T-helper 1 cell treated with Interleukin-12 subunit alpha and Interleukin-12 subunit beta and Interleukin-4 antibody, amounts not matched to agents 30 ng/mL and 1 ng/mL, for 36 hours (primary cell): ENCODE measurements around the gene RAB5B. TPM values are rescaled to one million over a fixed set of nuclear protein-coding genes. Genes with fewer than 3 reads are reported as not detected.

ENCODE experiments used
- intact Hi-C: fragments of 100-400 bp; cut with micrococcal nuclease; formaldehyde crosslinking; loops from one replicate; pipeline ENCODE4 v1.15.1; 2024
- total RNA-seq: library from RNA; stranded (reverse); gene quantifications from 2 replicates; pipeline ENCODE4 v1.2.3, GENCODE V29; 2022

The RAB5B gene, protein sequence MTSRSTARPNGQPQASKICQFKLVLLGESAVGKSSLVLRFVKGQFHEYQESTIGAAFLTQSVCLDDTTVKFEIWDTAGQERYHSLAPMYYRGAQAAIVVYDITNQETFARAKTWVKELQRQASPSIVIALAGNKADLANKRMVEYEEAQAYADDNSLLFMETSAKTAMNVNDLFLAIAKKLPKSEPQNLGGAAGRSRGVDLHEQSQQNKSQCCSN
- total RNA-seq = 68.8 and 73.5 TPM in 2 replicates

DNA sequence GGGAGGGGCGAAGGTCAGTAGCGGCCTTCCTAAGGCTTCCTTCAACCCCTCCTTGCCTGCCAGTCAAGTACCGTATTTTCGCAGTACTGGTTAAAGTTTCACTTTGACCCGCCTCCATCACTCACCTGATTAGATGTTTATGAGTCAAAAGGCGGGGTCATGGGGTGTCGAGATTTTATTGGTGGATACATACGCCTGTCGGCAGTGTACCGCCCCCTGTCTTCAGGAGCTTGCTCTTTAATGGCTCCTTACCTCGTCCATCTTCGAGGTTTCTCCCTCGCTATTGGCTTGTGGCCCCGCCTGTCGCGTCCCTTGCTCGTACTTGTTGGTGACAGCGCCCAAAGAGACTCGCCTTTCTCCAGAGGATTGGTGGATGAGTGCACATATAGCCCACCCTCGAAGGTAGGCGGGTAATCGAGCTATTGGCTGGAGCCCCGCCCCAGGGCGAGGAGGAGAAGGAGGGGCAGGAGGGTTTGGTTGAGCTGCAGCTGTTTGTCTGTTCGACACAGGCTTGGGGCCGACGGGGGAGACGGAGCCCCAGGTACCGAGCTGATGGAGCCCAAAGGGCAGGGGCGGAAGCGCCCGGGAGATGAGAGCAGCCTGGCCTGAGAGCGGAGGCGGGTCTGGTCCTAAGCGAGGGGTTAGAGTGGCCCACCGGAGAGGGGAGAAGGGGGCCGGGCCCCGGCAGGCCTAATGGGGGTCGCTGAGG lies at the start of gene RAB5B:
RAB5B (plus strand) TSS at position 480 of the 709 bp plus-strand sequence. CDS start 12,883 bp downstream, outside the sequence.
- intact Hi-C loops = loop anchor here (1.0 to 5.0 kb wide), 26 partner anchors 7 to 1779 kb away; partner anchors contain the start of genes BLOC1S1, CDK2, CDK4 and COQ10A

DNA sequence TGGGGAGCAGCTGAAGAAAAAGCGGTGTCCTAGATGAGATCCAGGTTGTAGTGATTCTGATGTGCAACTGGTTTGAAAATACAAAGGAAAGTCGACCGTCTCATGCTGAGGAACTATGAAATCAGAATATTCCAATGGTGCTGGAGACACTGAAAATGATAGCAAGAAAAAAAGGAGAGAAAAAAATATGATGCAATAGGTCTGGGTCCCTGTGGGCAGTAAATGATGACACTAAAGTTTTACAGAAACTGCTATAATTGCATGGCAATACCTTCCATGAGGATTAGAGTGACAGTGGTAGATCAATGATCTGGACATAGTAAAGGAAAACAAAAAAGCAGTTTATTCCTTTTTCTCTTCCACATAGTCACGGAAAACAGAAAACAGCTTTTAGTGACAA lies 48.5 kb upstream of the RAB5B start:
- intact Hi-C loops = loop anchor here (5.0 kb wide), 5 partner anchors 522 to 1827 kb away; partner anchors contain the start of genes CDK4, NAB2, PTGES3 and TESPA1

- intact Hi-C loops = loop anchor here (2.0 to 5.0 kb wide), 9 partner anchors 115 to 1826 kb away; partner anchors contain the start of genes CDK4, NAB2, PTGES3 and RPS26
Measured at GRCh38 chr12:55925870-55926737, 47.8 kb upstream of the RAB5B start.

DNA sequence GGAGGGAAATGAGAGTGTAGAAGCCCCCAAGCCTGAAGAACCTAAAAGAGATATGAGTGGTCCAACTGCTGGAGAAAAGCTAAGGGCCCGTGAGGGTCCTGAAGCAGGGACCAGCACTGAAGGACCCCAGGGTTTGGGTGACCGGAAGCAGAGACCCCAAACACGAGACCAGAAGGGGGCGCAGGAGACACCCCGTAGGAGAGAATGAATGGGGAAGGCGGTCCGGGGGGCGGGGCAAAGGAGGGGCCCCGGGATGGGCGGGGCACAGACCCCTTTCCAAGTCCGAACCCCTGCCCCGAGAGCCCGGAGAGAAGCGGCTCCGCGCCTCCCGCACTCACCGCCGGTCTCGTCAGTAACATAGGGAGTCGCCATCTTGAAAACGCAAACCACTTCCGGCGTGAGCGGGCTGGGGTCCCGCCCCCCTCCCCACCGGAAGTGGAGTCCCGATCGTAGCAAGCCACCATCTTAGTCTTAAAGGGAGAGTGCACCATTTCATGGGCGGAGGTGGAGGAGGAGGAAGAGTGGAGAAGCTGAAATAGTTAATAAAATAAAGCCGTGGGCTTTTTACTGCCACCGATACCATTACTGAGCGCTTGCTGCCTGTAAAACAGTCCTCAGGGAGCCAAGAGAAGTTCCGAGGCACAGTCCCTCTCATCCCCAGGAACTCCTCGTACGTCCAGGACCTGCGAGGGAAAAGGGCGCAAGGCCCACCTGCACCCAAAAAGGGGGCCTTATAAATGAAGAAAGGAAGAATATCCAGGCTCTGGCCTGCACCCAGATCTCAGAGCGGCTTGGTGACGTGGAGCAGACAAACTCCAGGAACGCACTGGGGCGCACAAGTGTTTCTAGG lies 46.9 kb upstream of the RAB5B start:
- intact Hi-C loops = loop anchor here (1.0 to 5.0 kb wide), 14 partner anchors 98 to 1825 kb away; partner anchors contain the start of genes CDK4, DNAJC14, ESYT1 and NAB2

DNA sequence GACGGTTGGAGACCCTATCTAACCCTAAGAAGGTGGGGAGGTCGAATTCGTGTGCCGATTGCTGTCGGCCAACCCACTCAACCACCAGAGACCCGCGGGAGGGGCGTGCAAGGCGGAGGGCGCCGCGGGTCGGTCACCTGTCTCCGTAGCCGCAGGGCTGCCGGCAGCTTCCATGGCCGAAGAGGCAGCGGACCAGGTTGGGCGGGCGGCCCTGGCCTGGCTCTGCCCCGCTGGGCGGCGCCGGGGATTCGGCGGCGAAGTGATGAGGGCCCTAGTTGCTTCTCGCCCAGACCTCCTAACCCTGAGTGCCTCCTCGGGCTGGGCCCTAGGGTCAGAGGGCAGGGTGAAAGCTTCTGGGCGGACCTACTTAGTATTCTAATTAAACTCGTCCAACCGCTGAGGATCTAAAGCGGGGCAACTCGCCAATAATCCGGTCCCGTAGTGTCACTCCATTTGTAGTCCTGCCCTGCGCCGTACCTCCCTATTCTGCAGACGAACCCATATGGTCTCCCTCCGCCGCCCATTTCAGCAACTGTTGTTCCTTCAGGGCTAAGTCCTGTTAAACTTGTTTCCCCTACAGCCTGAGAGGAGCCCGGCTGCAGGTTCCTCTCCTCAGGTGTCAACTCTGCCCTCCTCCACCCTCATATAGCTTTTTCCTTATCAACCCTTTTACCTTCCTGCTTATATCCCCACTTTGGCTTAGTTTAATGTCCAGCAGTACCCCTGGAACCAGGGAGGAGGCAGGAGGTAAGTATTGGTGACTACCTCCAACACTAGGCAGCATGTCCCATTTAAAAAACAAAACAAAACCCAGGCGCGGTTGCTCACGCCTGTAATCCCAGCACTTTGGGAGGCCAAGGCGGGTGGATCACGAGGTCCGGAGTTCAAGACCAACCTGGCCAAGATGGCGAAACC lies 46.0 kb upstream of the RAB5B start, which contains the start of gene PYM1:
PYM1 (minus strand) TSS at position 307 of the 915 bp plus-strand sequence; CDS start at position 174, 133 bp downstream.
- intact Hi-C loops = loop anchor here (1.0 to 5.0 kb wide), 15 partner anchors 99 to 1824 kb away; partner anchors contain the start of genes CDK4, DNAJC14, ESYT1 and MYL6

- intact Hi-C loops = loop anchor here (1.0 to 5.0 kb wide), 10 partner anchors 175 to 1823 kb away; partner anchors contain the start of genes BLOC1S1, CDK4, MYL6 and NAB2
Measured at GRCh38 chr12:55929306-55929791, 44.5 kb upstream of the RAB5B start.

GRCh38 chr12:55930771-55931316 lies 43.0 kb upstream of the RAB5B start, which contains the start of gene DGKA:
Gene DGKA (plus strand): TSS chr12:55931162. CDS start chr12:55936504, 5,342 bp downstream.
- intact Hi-C loops = loop anchor here (1.0 to 2.0 kb wide), 7 partner anchors 9 to 706 kb away; partner anchors contain the start of genes CDK2, MYL6B, PMEL and RPS26

DNA sequence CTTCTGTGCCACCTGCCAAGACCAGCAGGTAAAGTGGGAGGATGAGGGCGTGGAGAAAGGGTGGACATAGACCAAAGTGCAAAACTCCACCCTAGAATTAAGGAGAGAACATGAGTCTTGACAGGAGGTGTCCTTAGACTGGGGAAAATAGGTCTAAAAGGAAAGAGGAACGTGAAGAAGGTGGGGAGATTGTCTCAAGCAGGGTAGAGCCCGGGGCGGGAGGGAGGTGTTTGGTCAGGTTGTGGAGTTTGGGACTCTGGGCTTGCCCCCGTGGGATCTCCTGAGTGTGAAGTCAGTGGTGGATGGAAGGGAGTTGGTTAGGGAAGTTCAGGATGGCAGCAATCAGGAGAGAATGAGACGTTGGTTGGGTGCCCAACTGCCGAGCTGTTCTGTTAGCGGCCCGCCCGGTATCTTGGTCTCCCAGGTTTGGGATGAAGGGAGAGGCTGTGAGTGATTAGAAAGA lies 42.5 kb upstream of the RAB5B start:
- intact Hi-C loops = loop anchor here (1.0 to 2.0 kb wide), 4 partner anchors 35 to 705 kb away; partner anchors contain the start of genes CDK2, MYL6B, PMEL and SUOX

- intact Hi-C loops = loop anchor here (1.0 to 2.0 kb wide), 4 partner anchors 34 to 705 kb away; partner anchors contain the start of genes CDK2, MYL6B, PMEL and SUOX
Measured at GRCh38 chr12:55931780-55932550, 41.9 kb upstream of the RAB5B start.

GRCh38 chr12:55932551-55932910 lies 41.3 kb upstream of the RAB5B start:
- intact Hi-C loops = no loop called here

- intact Hi-C loops = no loop called here
Measured at GRCh38 chr12:55933169-55933798, 40.6 kb upstream of the RAB5B start.

- intact Hi-C loops = no loop called here
Measured at GRCh38 chr12:55933799-55934742, 39.8 kb upstream of the RAB5B start.

GRCh38 chr12:55934773-55935172 lies 39.1 kb upstream of the RAB5B start:
- intact Hi-C loops = no loop called here

GRCh38 chr12:55935738-55936151 lies 38.1 kb upstream of the RAB5B start:
- intact Hi-C loops = no loop called here

DNA sequence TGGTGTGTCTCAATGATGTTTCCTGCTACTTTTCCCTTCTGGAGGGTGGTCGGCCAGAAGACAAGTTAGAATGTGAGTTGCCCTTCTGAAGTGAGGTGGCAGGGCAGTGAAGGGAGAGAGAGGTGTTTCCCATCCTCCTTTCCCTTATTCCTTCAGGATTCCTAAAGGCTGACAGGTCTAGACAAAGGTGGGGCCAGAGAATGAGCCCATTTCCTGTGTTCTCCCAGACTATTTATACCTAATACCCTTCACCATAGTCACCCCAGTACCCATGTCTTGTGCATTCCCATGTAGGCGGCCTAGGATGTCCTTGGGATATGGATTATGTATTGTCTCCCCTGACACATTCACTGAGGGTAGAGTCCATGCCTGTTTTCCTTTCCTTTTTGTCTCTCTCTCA lies 35.9 kb upstream of the RAB5B start:
- intact Hi-C loops = no loop called here
